Mesenchymal stem cell (in vitro differentiated cells and primary cell): ENCODE results near the gene DLEC1.

Experiments used
- DNase-seq: peaks from one replicate; pipeline ENCODE4 v3.0.0-alpha.2; 2013
- H2AFZ ChIP-seq: one replicate; pipeline ENCODE4 v1.6.1; 2013; ENCODE audit warnings: low read depth, mild to moderate bottlenecking, control low read depth, inconsistent platforms, low read length, moderate library complexity
- H2AK5ac ChIP-seq: 2 replicates; pipeline ENCODE4 v1.6.1; 2013; ENCODE audit warnings: low read length, moderate library complexity, mild to moderate bottlenecking, inconsistent platforms; ENCODE audit not compliant: severe bottlenecking
- H2BK120ac ChIP-seq: one replicate; pipeline ENCODE4 v1.6.1; 2013; ENCODE audit warnings: low read depth, mild to moderate bottlenecking, inconsistent platforms, low read length, moderate library complexity
- H2BK12ac ChIP-seq, 2 experiments: one replicate each; pipeline ENCODE4 v1.6.1; 2013; ENCODE audit warnings: inconsistent platforms in 2 of 2, low read length in 2 of 2, mild to moderate bottlenecking in 2 of 2, moderate library complexity in 2 of 2, control low read depth in 1 of 2
- H2BK15ac ChIP-seq: one replicate; pipeline ENCODE4 v1.6.1; 2013; ENCODE audit warnings: mild to moderate bottlenecking, low read depth, inconsistent platforms; ENCODE audit not compliant: poor library complexity, severe bottlenecking
- H2BK5ac ChIP-seq: 2 replicates; pipeline ENCODE4 v1.6.1; 2013; ENCODE audit warnings: low read depth, mild to moderate bottlenecking, low read length, control low read depth, inconsistent platforms; ENCODE audit not compliant: poor library complexity, severe bottlenecking
- H3K14ac ChIP-seq, 2 experiments: one replicate each; pipeline ENCODE4 v1.6.1; 2013; ENCODE audit warnings: inconsistent platforms in 2 of 2, low read length in 2 of 2, control low read depth in 1 of 2, mild to moderate bottlenecking in 1 of 2, moderate library complexity in 1 of 2
- H3K18ac ChIP-seq, 2 experiments: one replicate each; pipeline ENCODE4 v1.6.1; 2013; ENCODE audit warnings: inconsistent platforms in 2 of 2, low read length in 2 of 2, control low read depth in 1 of 2, low read depth in 1 of 2, mild to moderate bottlenecking in 1 of 2
- H3K23ac ChIP-seq, 2 experiments: one replicate each; pipeline ENCODE4 v1.6.1; 2013; ENCODE audit warnings: inconsistent platforms in 2 of 2, low read length in 2 of 2, mild to moderate bottlenecking in 2 of 2, moderate library complexity in 2 of 2, control low read depth in 1 of 2
- H3K27ac ChIP-seq: 2 replicates; pipeline ENCODE4 v1.5.1; 2013; ENCODE audit warnings: mild to moderate bottlenecking, moderate library complexity, low read length, control low read depth, inconsistent platforms; ENCODE audit not compliant: poor library complexity, severe bottlenecking
- H3K27me3 ChIP-seq, 2 experiments: 2 replicates each; pipeline versions ENCODE4 v1.6.1 to v1.7.0; 2013; ENCODE audit warnings: low read length in 2 of 2, mild to moderate bottlenecking in 2 of 2, moderate library complexity in 2 of 2, control low read depth in 1 of 2, inconsistent platforms in 1 of 2; ENCODE audit not compliant: control insufficient read depth in 1 of 2, insufficient read depth in 1 of 2
- H3K36me3 ChIP-seq, 2 experiments: 2 replicates each; pipeline versions ENCODE4 v1.6.1 to v1.7.0; 2013; ENCODE audit warnings: low read length in 2 of 2, control low read depth in 1 of 2, inconsistent platforms in 1 of 2, low read depth in 1 of 2, mild to moderate bottlenecking in 1 of 2; ENCODE audit not compliant: insufficient read depth in 2 of 2, control insufficient read depth in 1 of 2
- H3K4ac ChIP-seq, 2 experiments: one replicate each; pipeline ENCODE4 v1.6.1; 2013; ENCODE audit warnings: inconsistent platforms in 2 of 2, low read length in 2 of 2, mild to moderate bottlenecking in 2 of 2, moderate library complexity in 2 of 2, control low read depth in 1 of 2, low read depth in 1 of 2
- H3K4me1 ChIP-seq: 2 replicates; pipeline ENCODE4 v1.6.1; 2013; ENCODE audit warnings: low read depth, low read length, control low read depth; ENCODE audit not compliant: control insufficient read depth, insufficient read depth
- H3K4me2 ChIP-seq: 2 replicates; pipeline ENCODE4 v1.6.1; 2013; ENCODE audit warnings: low read length, mild to moderate bottlenecking, inconsistent platforms; ENCODE audit not compliant: poor library complexity, severe bottlenecking
- H3K4me3 ChIP-seq, 2 experiments: 2 replicates each; pipeline versions ENCODE4 v1.5.1 to v1.7.0; 2013; ENCODE audit warnings: low read length in 2 of 2, mild to moderate bottlenecking in 2 of 2, control low read depth in 1 of 2, low read depth in 1 of 2; ENCODE audit not compliant: insufficient read depth in 1 of 2
- H3K79me1 ChIP-seq: replicated peaks from 2 replicates; pipeline ENCODE4 v1.6.1; 2013; ENCODE audit warnings: mild to moderate bottlenecking, control low read depth, low read length, inconsistent platforms; ENCODE audit not compliant: poor library complexity, severe bottlenecking
- H3K9ac ChIP-seq: 2 replicates; pipeline ENCODE4 v1.7.0; 2013; ENCODE audit warnings: mild to moderate bottlenecking, low read length, moderate library complexity
- H3K9me3 ChIP-seq: 2 replicates; pipeline ENCODE4 v1.7.0; 2013; ENCODE audit warnings: mild to moderate bottlenecking, low read length; ENCODE audit not compliant: control insufficient read depth
- H4K8ac ChIP-seq: one replicate; pipeline ENCODE4 v1.6.1; 2013; ENCODE audit warnings: inconsistent platforms, mild to moderate bottlenecking, low read length, moderate library complexity
- H4K91ac ChIP-seq: one replicate; pipeline ENCODE4 v1.6.1; 2013; ENCODE audit warnings: mild to moderate bottlenecking, low read length, inconsistent platforms
- WGBS: methylation state at CpG from one replicate; pipeline ENCODE4 v1.1.7; 2013; ENCODE audit warnings: mixed read lengths; 5-methylcytosine and 5-hydroxymethylcytosine counted together

DLEC1 gene

DNA sequence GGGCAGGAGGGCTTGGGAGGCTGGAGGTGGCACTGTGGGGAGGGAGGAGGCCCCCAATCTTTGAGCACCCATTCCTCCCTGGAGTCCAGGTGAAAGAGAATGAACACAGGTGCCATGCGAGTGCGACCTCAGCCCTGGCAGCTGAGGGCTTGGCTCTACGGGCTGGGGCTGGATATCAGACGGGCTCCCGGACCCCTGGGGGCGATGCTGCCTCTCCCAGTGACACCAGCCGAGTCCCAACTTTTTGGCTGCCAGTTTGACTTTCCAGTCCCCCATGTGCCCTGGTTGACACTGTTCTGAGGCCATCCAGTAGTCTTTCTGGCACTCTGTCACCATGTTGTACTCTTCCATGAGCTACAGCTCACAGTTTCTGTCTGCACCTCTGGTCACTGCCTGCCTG lies 47.2 kb upstream of the DLEC1 start:
- no peak overlapping the region for H2BK12ac ChIP-seq
- peaks cover 0 to 31% of the 10 kb centered on the region in 2 experiments for H3K27me3 ChIP-seq
- H4K91ac ChIP-seq, result no peak overlapping the region
- no peak overlapping the region for H3K14ac ChIP-seq
- no peak overlapping the region for H3K4me2 ChIP-seq
- no peaks in the 10 kb centered on the region for H3K9me3 ChIP-seq
- H2AFZ ChIP-seq, result no peak overlapping the region
- peaks cover 11% of the 10 kb centered on the region for H3K4me1 ChIP-seq
- no peak overlapping the region for H2BK5ac ChIP-seq
- no peak overlapping the region for H2AK5ac ChIP-seq
- H3K4me3 ChIP-seq, result no peak overlapping the region
- H3K23ac ChIP-seq, result no peak overlapping the region
- DNase-seq, result no peak
- no peak overlapping the region for H2BK15ac ChIP-seq
- peaks cover 2 to 16% of the 10 kb centered on the region in 2 experiments for H3K36me3 ChIP-seq
- H3K27ac ChIP-seq, result no peak overlapping the region
- no peak overlapping the region for H3K18ac ChIP-seq
- no peak overlapping the region for H3K9ac ChIP-seq
- no peak overlapping the region for H3K4ac ChIP-seq
- H4K8ac ChIP-seq, result no peak overlapping the region
- no peaks in the 10 kb centered on the region for H3K79me1 ChIP-seq
- no peak overlapping the region for H2BK120ac ChIP-seq
- WGBS, result 78% methylated on average over 7 of the region's 7 CpGs

DNA sequence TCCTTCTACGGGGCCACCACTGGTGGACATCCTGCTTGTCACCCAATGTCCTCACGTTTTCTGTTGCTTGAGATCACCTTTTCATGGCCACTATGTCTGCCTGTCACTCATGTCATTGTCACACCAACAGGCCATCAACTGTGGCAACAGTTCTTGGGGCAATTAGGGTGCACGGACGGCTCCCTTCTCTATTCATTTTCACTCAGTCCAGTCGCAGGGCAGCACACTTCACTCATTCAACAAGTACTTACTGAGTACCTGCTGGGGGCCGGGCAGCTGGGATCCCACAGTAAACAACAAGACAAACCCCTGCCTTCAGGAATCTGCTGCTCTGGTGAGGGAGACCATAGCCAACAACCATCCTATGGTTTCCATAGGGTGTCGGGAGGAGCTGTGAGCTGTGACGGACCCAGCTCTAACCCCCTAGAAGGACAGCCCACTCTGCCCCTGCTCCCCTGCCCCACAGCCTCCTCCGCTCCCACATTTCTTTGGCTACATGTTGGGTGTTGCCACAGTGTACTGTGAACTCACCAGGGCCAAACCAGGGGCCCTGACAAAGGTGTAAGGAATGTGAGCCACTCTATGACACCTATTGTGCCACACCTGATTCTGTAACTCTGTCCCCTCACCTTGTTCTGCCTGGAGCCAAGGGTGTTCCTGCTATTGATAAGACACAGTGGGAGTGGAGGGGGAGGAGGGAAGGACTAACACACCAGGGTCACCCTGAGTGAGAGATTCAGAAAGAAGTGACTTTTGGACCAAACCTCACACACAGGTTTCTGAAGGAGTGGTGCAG lies 46.5 kb upstream of the DLEC1 start:
- DNase-seq, result no peak
- Histone ChIP-seq H3K14ac (no peak overlapping the region), H3K36me3 (peaks cover 2 to 20% of the 10 kb centered on the region in 2 experiments), H3K27me3 (peaks cover 0 to 31% of the 10 kb centered on the region in 2 experiments), H3K18ac (no peak overlapping the region), H2BK5ac (no peak overlapping the region), H3K23ac (no peak overlapping the region), H2BK120ac (no peak overlapping the region), H2BK15ac (no peak overlapping the region), H4K91ac (no peak overlapping the region), H3K27ac (no peak overlapping the region), H3K4ac (no peak overlapping the region), H3K9ac (no peak overlapping the region), H3K4me1 (peaks cover 9% of the 10 kb centered on the region), H2BK12ac (no peak overlapping the region), H3K4me2 (no peak overlapping the region), H2AFZ (no peak overlapping the region), H3K9me3 (no peaks in the 10 kb centered on the region), H2AK5ac (no peak overlapping the region), H4K8ac (no peak overlapping the region), H3K4me3 (no peak overlapping the region), H3K79me1 (no peaks in the 10 kb centered on the region)
- 81% methylated on average over 9 of the region's 9 CpGs for WGBS

DNA sequence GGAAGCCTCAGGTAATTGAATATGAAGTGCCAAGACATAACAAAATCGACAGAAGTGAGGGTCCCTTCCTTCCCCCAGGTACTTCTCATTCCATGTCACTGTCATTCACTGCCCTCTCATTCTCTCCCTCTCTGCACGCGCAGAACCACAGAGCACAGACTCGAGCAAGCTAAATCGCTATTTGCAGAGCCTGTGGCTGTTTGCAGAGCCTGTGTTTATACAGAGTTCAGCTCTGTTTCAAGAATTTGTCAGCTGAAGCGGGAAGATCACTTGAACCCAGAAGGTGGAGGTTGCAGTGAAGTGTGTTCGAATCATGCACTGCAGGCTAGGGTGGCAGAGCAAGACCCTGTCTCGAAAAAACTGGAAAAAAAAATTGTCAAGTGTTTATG lies 45.9 kb upstream of the DLEC1 start:
- Histone ChIP-seq H3K23ac (no peak overlapping the region), H3K79me1 (no peaks in the 10 kb centered on the region), H2AFZ (no peak overlapping the region), H2BK15ac (no peak overlapping the region), H4K8ac (no peak overlapping the region), H3K18ac (no peak overlapping the region), H3K14ac (no peak overlapping the region), H3K27ac (no peak overlapping the region), H3K4me2 (no peak overlapping the region), H2BK120ac (no peak overlapping the region), H4K91ac (no peak overlapping the region), H2BK5ac (no peak overlapping the region), H2BK12ac (no peak overlapping the region), H3K4me3 (peak overlapping the region in 1 of 2 experiments; percentile 89), H3K36me3 (peaks cover 2 to 20% of the 10 kb centered on the region in 2 experiments), H3K9me3 (no peaks in the 10 kb centered on the region), H3K9ac (peak overlapping the region; percentile 95), H3K4ac (no peak overlapping the region), H2AK5ac (no peak overlapping the region), H3K27me3 (peaks cover 0 to 31% of the 10 kb centered on the region in 2 experiments), H3K4me1 (peaks cover 10% of the 10 kb centered on the region)
- DNase-seq, result no peak
- WGBS, result 84% methylated on average over 7 of the region's 8 CpGs

DNA sequence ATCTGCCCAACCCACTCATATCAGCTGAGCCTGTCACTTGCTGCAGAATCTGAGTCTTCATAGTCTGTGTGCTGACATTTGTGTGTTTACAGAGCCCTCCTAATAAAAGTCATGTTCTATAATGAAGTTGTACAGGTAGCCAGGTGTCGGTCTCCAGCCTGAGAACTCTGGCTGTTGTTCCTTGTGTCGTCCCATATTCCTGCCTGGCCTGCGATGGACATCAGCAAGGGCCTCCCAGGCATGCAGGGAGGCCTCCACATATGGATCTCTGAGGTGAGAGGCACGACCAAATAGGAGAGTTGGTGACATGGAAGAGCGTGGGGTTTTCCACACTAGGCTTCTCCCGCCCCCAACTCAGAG lies 45.6 kb upstream of the DLEC1 start:
- no peak overlapping the region for H2BK15ac ChIP-seq
- no peak overlapping the region for H2BK5ac ChIP-seq
- H3K4me3 ChIP-seq, result peak overlapping the region in 1 of 2 experiments; percentile 89
- peak overlapping the region in 1 of 2 experiments; percentile 55 for H3K18ac ChIP-seq
- no peak overlapping the region for H3K27ac ChIP-seq
- WGBS, result 89% methylated on average over 5 of the region's 6 CpGs
- H3K27me3 ChIP-seq, result peaks cover 0 to 31% of the 10 kb centered on the region in 2 experiments
- H3K23ac ChIP-seq, result no peak overlapping the region
- no peak overlapping the region for H3K4me2 ChIP-seq
- H2AK5ac ChIP-seq, result no peak overlapping the region
- peaks cover 2 to 20% of the 10 kb centered on the region in 2 experiments for H3K36me3 ChIP-seq
- no peaks in the 10 kb centered on the region for H3K9me3 ChIP-seq
- no peak overlapping the region for H2BK12ac ChIP-seq
- H3K4ac ChIP-seq, result peak overlapping the region in 1 of 2 experiments; percentile 6
- H4K8ac ChIP-seq, result peak overlapping the region; percentile 97
- H3K4me1 ChIP-seq, result peaks cover 13% of the 10 kb centered on the region
- no peak overlapping the region for H4K91ac ChIP-seq
- H3K14ac ChIP-seq, result no peak overlapping the region
- no peak for DNase-seq
- no peak overlapping the region for H2BK120ac ChIP-seq
- H3K9ac ChIP-seq, result peak overlapping the region; percentile 95
- H2AFZ ChIP-seq, result no peak overlapping the region
- no peaks in the 10 kb centered on the region for H3K79me1 ChIP-seq
